Nephron (organoid): ENCODE data around the gene PAOX.

ENCODE experiments used
- H3K27ac Mint-ChIP-seq, 3 experiments: 2 replicates each; pipeline ENCODE4 v1.8.0; 2020; ENCODE audit warnings: mixed read lengths in 3 of 3, mild to moderate bottlenecking in 2 of 3, moderate library complexity in 1 of 3
- H3K27me3 Mint-ChIP-seq: 2 replicates; pipeline ENCODE4 v1.8.0; 2021; ENCODE audit warnings: low read depth, mild to moderate bottlenecking, moderate library complexity, mixed read lengths
- H3K36me3 Mint-ChIP-seq: 2 replicates; pipeline ENCODE4 v1.8.0; 2020; ENCODE audit warnings: low read depth, mixed read lengths
- H3K4me1 Mint-ChIP-seq: 2 replicates; pipeline ENCODE4 v1.8.0; 2020; ENCODE audit warnings: mixed read lengths
- H3K4me3 Mint-ChIP-seq, 3 experiments: 2 replicates each; pipeline ENCODE4 v1.8.0; 2020; ENCODE audit warnings: mild to moderate bottlenecking in 3 of 3, mixed read lengths in 3 of 3, moderate library complexity in 2 of 3
- H3K9me3 Mint-ChIP-seq: 2 replicates; pipeline ENCODE4 v1.8.0; 2020; ENCODE audit warnings: mixed read lengths
- TF ChIP-seq, protein P1 (sequence below), 3 experiments: fragments of 200-600 bp; sonication (generic); IDR thresholded peaks; one replicate each; pipeline ENCODE4 v1.5.0; 2021; ENCODE audit warnings: antibody characterized with exemption in 3 of 3; ENCODE audit not compliant: unreplicated experiment in 3 of 3

The PAOX gene

DNA sequence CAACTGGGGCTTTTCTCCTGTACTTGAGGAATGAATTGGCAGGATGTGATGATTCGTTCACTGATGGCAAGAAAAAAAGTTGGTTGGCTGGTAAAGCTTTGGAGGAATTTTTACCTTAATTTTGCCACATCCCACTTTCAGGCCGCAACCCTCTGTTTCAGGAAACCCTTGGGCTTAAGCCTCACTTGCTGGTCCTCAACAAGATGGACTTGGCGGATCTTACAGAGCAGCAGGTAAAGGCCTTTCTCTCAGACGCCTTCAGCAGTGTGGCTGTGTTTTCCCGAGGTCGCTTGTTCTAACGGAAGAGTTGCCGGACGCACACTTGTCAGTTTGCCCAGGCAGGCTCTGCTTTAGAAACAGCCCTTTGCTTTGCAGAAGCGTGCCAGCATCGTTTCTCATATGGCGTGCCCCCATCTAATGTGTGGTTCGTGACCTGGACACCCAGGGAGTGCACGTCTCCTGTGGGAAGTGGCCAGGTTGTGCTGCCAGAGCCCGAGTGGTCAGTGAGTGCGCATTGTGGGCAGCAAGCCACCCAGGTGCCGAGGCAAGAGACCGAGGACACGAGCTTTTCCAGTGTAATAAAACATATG, 17.1 kb downstream of the PAOX start:
- peaks cover 37% of the 10 kb centered on the region for H3K36me3 Mint-ChIP-seq
- no peak overlapping the region for H3K27ac Mint-ChIP-seq
- no peaks in the 10 kb centered on the region for H3K9me3 Mint-ChIP-seq
- peaks cover 5% of the 10 kb centered on the region for H3K4me1 Mint-ChIP-seq
- no peaks in the 10 kb centered on the region for H3K27me3 Mint-ChIP-seq
- TF ChIP-seq, protein P1, sequence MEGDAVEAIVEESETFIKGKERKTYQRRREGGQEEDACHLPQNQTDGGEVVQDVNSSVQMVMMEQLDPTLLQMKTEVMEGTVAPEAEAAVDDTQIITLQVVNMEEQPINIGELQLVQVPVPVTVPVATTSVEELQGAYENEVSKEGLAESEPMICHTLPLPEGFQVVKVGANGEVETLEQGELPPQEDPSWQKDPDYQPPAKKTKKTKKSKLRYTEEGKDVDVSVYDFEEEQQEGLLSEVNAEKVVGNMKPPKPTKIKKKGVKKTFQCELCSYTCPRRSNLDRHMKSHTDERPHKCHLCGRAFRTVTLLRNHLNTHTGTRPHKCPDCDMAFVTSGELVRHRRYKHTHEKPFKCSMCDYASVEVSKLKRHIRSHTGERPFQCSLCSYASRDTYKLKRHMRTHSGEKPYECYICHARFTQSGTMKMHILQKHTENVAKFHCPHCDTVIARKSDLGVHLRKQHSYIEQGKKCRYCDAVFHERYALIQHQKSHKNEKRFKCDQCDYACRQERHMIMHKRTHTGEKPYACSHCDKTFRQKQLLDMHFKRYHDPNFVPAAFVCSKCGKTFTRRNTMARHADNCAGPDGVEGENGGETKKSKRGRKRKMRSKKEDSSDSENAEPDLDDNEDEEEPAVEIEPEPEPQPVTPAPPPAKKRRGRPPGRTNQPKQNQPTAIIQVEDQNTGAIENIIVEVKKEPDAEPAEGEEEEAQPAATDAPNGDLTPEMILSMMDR (IDR thresholded peaks at IDR 0.05; ENCODE audit: unreplicated experiment in 3 of 3) = no peak
- peak overlapping the region; percentile 98 to 99 (median 98) for H3K4me3 Mint-ChIP-seq

DNA sequence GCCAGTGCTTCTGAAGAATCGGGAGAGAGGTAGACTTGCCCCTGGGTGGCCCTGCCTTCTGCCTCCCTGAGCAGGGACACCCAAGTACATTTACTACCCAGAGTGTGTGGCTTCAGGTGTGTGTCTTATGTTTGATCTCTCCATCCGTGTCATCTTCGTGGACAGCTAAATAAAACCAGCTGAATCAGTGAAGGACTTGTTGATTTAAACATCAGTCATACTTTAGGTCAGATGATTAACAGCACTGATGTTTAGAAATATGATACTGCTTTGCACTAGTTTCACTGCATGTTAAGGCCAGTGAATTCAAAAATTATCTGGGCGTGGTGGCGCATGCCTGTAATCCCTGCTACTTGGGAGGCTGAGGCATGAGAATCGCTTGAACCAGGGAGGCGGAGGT, 18.9 kb downstream of the PAOX start:
- Mint-ChIP-seq H3K27me3 (no peaks in the 10 kb centered on the region), H3K4me3 (peak overlapping the region in 2 of 3 experiments; percentile 15 to 54), H3K27ac (no peak overlapping the region), H3K4me1 (peaks cover 5% of the 10 kb centered on the region), H3K9me3 (no peaks in the 10 kb centered on the region), H3K36me3 (peaks cover 48% of the 10 kb centered on the region)
- TF ChIP-seq, protein P1 (IDR thresholded peaks at IDR 0.05; ENCODE audit: unreplicated experiment in 3 of 3) = no peak

DNA sequence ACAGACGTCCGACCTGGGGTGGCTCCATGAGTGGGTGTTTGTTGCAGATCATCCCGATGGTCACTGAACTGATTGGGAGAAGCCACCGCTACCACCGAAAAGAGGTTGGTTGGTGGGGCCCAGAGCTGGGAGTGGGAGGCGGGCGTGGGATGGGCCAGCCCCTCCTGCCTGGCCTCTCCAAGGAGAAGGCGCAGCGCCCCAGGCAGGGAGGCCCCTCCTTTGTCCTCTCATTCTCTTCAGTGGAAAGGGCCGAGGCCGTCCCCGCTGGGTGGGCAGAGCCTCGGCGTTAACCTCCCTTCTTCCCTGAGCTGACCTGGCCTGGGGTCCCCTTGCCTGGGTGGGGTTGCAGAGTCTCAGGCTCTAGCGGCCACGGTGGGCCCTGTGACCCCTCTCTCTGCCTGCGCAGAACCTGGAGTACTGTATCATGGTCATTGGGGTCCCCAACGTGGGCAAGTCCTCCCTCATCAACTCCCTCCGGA, 20.1 kb downstream of the PAOX start:
- H3K27me3 Mint-ChIP-seq = no peaks in the 10 kb centered on the region
- H3K4me3 Mint-ChIP-seq = no peak overlapping the region
- H3K4me1 Mint-ChIP-seq = peaks cover 5% of the 10 kb centered on the region
- H3K9me3 Mint-ChIP-seq = no peaks in the 10 kb centered on the region
- H3K27ac Mint-ChIP-seq = no peak overlapping the region
- TF ChIP-seq, protein P1 (IDR thresholded peaks at IDR 0.05; ENCODE audit: unreplicated experiment in 3 of 3) = no peak
- peaks cover 57% of the 10 kb centered on the region for H3K36me3 Mint-ChIP-seq

DNA sequence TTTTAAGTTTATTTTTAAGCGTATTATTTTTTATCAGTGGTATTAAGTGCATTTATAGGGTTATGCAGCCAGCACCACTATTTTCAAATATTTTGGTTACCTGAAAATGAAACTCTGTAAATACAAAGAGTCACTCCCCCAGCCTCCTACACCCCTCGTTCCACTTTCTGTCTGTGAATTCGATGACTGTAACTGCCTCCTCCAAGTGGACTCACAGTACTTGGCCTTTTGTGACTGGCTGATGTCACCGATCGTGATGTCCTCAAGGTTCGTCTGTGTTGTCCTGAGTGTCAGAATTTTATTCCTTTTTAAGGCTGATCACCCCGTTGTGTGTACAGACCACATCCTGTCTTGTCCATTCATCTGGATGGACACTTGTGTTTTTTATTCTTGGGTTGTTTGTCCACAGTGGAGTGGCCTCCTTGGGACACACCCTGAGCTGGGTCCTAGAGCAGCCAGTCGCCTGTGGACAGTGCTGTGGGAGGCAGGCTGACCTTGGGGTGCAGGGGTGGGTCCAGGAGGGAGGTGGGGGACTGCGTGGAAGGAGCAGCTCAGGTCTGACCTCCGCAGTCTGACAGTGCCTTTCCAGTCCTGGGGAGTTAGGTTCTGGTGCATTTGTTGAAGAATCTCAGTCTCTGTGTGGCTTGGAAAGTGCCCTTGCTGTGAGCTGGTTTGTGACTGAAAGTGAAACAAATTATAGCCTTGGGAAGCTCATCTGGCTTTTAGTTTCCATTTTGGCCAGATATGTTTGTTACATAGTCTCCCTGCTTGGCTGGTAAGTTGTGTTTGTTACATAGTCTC, 21.8 kb downstream of the PAOX start:
- Mint-ChIP-seq H3K36me3 (peaks cover 74% of the 10 kb centered on the region), H3K27me3 (no peaks in the 10 kb centered on the region), H3K27ac (no peak overlapping the region), H3K4me3 (no peak overlapping the region), H3K4me1 (no peaks in the 10 kb centered on the region), H3K9me3 (peaks cover 1% of the 10 kb centered on the region)
- TF ChIP-seq, protein P1 (IDR thresholded peaks at IDR 0.05; ENCODE audit: unreplicated experiment in 3 of 3) = no peak

DNA sequence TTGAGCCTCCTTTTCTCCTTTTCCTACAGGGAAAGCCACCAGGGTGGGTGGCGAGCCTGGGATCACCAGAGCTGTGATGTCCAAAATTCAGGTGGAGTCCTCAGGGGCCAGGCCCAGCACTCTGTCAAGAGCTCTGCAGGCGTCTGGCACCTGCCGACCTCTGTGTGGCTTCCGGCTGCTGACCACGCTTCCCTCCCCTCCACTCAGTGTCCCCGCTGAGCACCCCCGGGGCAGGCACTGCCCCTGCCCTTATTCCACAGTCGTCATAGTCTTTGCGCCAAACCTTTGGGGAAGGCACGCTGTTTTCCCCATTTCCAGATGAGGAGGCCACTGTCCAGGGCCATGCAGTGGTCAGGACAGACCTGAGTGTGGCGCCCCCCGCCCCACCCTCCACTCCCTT, 22.4 kb downstream of the PAOX start:
- TF ChIP-seq, protein P1 (IDR thresholded peaks at IDR 0.05; ENCODE audit: unreplicated experiment in 3 of 3) = no peak
- Mint-ChIP-seq H3K4me1 (no peaks in the 10 kb centered on the region), H3K27me3 (no peaks in the 10 kb centered on the region), H3K9me3 (peaks cover 5% of the 10 kb centered on the region), H3K27ac (no peak overlapping the region), H3K4me3 (no peak overlapping the region), H3K36me3 (peaks cover 79% of the 10 kb centered on the region)
